ENCODE measurements around the gene LHCGR.
"Not testable (repeated sequence)": the region's sequence is repeated elsewhere in the genome, so short reads cannot be mapped to it uniquely, and the experiment has no call there.

Gene LHCGR

GRCh38 chr2:48709096-48710034 lies 46.2 kb downstream of the LHCGR start:
- DNase-seq, result no peak

GRCh38 chr2:48707466-48707865 lies 48.1 kb downstream of the LHCGR start:
- DNase-seq, result no peak

- DNase-seq, result not testable (repeated sequence)
Observed at GRCh38 chr2:48703621-48704020, 51.9 kb downstream of the LHCGR start.

- DNase-seq, result peak; percentile 57
Observed at GRCh38 chr2:48699348-48699930, 56.1 kb downstream of the LHCGR start.

- no peak for DNase-seq
Observed at GRCh38 chr2:48696881-48697280, 58.6 kb downstream of the LHCGR start.

GRCh38 chr2:48695991-48696390 lies 59.5 kb downstream of the LHCGR start:
- no peak for DNase-seq

GRCh38 chr2:48694149-48694548 lies 61.4 kb downstream of the LHCGR start:
- DNase-seq, result peak; percentile 8

- DNase-seq, result no peak
Observed at GRCh38 chr2:48693645-48694044, 61.9 kb downstream of the LHCGR start.

- no peak for DNase-seq
Observed at GRCh38 chr2:48693066-48693465, 62.5 kb downstream of the LHCGR start.

GRCh38 chr2:48691935-48692691 lies 63.4 kb downstream of the LHCGR start:
- DNase-seq, result no peak

GRCh38 chr2:48685126-48685525 lies 70.4 kb downstream of the LHCGR start:
- DNase-seq, result no peak

GRCh38 chr2:48677450-48677849 lies 78.1 kb downstream of the LHCGR start:
- DNase-seq, result no peak

GRCh38 chr2:48674933-48675332 lies 80.6 kb downstream of the LHCGR start:
- DNase-seq, result no peak

- no peak for DNase-seq
Observed at GRCh38 chr2:48673581-48673980, 81.9 kb downstream of the LHCGR start.

- no peak for DNase-seq
Observed at GRCh38 chr2:48668992-48669391, 86.5 kb downstream of the LHCGR start.

GRCh38 chr2:48651158-48651790 lies 104.2 kb downstream of the LHCGR start:
- peak; percentile 59 for DNase-seq

- DNase-seq, result no peak
Observed at GRCh38 chr2:48638261-48638660, 117.3 kb downstream of the LHCGR start.

Measured in eye (tissue), 1 donor.